Kidney (tissue), 14 donors: ENCODE measurements around the gene CPNE2. TPM values are rescaled to one million over a fixed set of nuclear protein-coding genes. Genes with fewer than 3 reads are reported as not detected.
"Not testable (repeated sequence)": the region's sequence is repeated elsewhere in the genome, so short reads cannot be mapped to it uniquely, and the experiment has no call there.

Experiments used
- DNase-seq, 5 donors: peaks; one replicate each; pipeline ENCODE4 v3.0.0-alpha.2; 2013 to 2020
- FAIRE-seq: peaks from 2 replicates; lab custom pipeline; 2012; peaks lifted over from hg19 to GRCh38; lab: Jason Lieb, UNC
- H3K27ac ChIP-seq, 2 donors: one replicate each; pipeline ENCODE4 v1.7.0; 2013; ENCODE audit warnings: low read depth in 2 of 2, low read length in 2 of 2, inconsistent platforms in 1 of 2
- H3K27me3 ChIP-seq: one replicate; pipeline ENCODE4 v1.7.1; 2013; ENCODE audit warnings: low read length, inconsistent platforms; ENCODE audit not compliant: control insufficient read depth, insufficient read depth
- H3K36me3 ChIP-seq, 3 donors: one replicate each; pipeline versions ENCODE4 v1.7.0 to v1.7.1; 2013; ENCODE audit warnings: low read length in 3 of 3, control low read depth in 1 of 3, inconsistent platforms in 1 of 3; ENCODE audit not compliant: insufficient read depth in 3 of 3, control insufficient read depth in 2 of 3
- H3K4me1 ChIP-seq, 3 donors: one replicate each; pipeline versions ENCODE4 v1.7.0 to v1.7.1; 2013; ENCODE audit warnings: low read length in 3 of 3, inconsistent platforms in 1 of 3, low read depth in 1 of 3; ENCODE audit not compliant: control insufficient read depth in 2 of 3, insufficient read depth in 2 of 3
- H3K4me3 ChIP-seq, 3 donors: one replicate each; pipeline versions ENCODE4 v1.7.0 to v1.8.1; 2013; ENCODE audit warnings: low read length in 3 of 3, control low read depth in 1 of 3, inconsistent platforms in 1 of 3
- H3K9ac ChIP-seq, 3 donors: one replicate each; pipeline versions ENCODE4 v1.7.0 to v1.7.1; 2013; ENCODE audit warnings: low read length in 3 of 3, control low read depth in 1 of 3, inconsistent platforms in 1 of 3
- H3K9me3 ChIP-seq, 3 donors: one replicate each; pipeline versions ENCODE4 v1.7.0 to v1.7.1; 2013; ENCODE audit warnings: low read length in 3 of 3, control low read depth in 1 of 3, inconsistent platforms in 1 of 3; ENCODE audit not compliant: control insufficient read depth in 2 of 3, insufficient read depth in 1 of 3
- CTCF ChIP-seq: IDR thresholded peaks from 3 replicates; pipeline ENCODE4 v1.5.1; 2012; ENCODE audit warnings: mild to moderate bottlenecking, moderate library complexity, borderline replicate concordance; ENCODE audit not compliant: insufficient read depth; ENCODE audit errors: extremely low read depth
- intact Hi-C: fragments of 100-400 bp; cut with DNase I; formaldehyde crosslinking; loops from one replicate; pipeline ENCODE4 v1.11.1; 2022
- polyA plus RNA-seq: library from polyadenylated mRNA; stranded (reverse); fragments of 350-450 nt; fragmentation: Illumina TruSeq; extraction: RNeasy Lipid Tissue Mini Kit (QIAGEN cat#74804); gene quantifications from one replicate; pipeline ENCODE4 v1.2.3, GENCODE V29; 2014; ENCODE audit warnings: low read depth, low replicate concordance; ENCODE audit not compliant: insufficient read depth
- total RNA-seq: library from RNA; stranded (reverse); fragmentation: NEBNext Ultra II Directional; extraction: Animal tissue kit (Norgen Biotek cat#: 25700); gene quantifications from one replicate; pipeline ENCODE4 v1.2.1, GENCODE V29; 2021
- donor health status: control.
- donor health status: control.
- donor health status: control.
- donor health status: control.
- donor health status: control.
- donor health status: DM: yes; HTN: yes; CAD: no.
- donor health status: Normal renal cell carcinoma (clear cell type).

The CPNE2 gene
- total and polyA plus RNA-seq, 2 donors from 2014 or later: 24.1 to 33.1 TPM

GRCh38 chr16:57185446-57185944, 93.1 kb downstream of the CPNE2 start:
- FAIRE-seq (no peak), DNase-seq (peak in 4 of 5 donors; percentile 56 to 83 (median 70))
- intact Hi-C loops: no loop called here
- Histone ChIP-seq H3K4me1 (peaks cover 0 to 19% (median 14%) of the 10 kb centered on the region in 3 donors), H3K9me3 (no peaks in the 10 kb centered on the region), H3K4me3 (peak overlapping the region; percentile 70 to 92 (median 85)), H3K27me3 (no peaks in the 10 kb centered on the region), H3K27ac (peak overlapping the region; percentile 80 to 92), H3K9ac (peak overlapping the region; percentile 4 to 89 (median 82)), H3K36me3 (no peaks in the 10 kb centered on the region)
- TF ChIP-seq CTCF: no peak

- Histone ChIP-seq H3K27ac (peak within 1 kb of the TSS; percentile 91 to 95), H3K4me3 (peak within 1 kb of the TSS; percentile 89 to 97 (median 91)), H3K9ac (peak within 1 kb of the TSS; percentile 80 to 93 (median 92)), H3K4me1 (peaks cover 0 to 19% (median 14%) of the 10 kb centered on the region in 3 donors), H3K9me3 (no peaks in the 10 kb centered on the region), H3K27me3 (no peaks in the 10 kb centered on the region), H3K36me3 (no peaks in the 10 kb centered on the region)
- intact Hi-C loops: no loop called here
- peak; percentile 99 for FAIRE-seq
- TF ChIP-seq CTCF: no peak
- DNase-seq: peak; percentile 99 to 100 (median 100)
These were observed 93.8 kb downstream of the CPNE2 start, which contains the start of the genes PSME3IP1 and RSPRY1 for GRCh38 chr16:57185945-57186871. Gene PSME3IP1, minus strand, starts transcription at chr16:57186039. Its CDS starts 12,185 bp downstream, at chr16:57173854. Gene RSPRY1, plus strand, starts transcription at chr16:57186329. Its CDS starts 18,330 bp downstream, at chr16:57204659.

- H3K36me3 ChIP-seq: no peaks in the 10 kb centered on the region
- peak overlapping the region; percentile 91 to 95 for H3K27ac ChIP-seq
- peak overlapping the region; percentile 89 to 97 (median 91) for H3K4me3 ChIP-seq
- peak overlapping the region; percentile 80 to 93 (median 92) for H3K9ac ChIP-seq
- FAIRE-seq: no peak
- peak in 4 of 5 donors; percentile 31 to 66 (median 62) for DNase-seq
- H3K4me1 ChIP-seq: peaks cover 0 to 19% (median 18%) of the 10 kb centered on the region in 3 donors
- no peaks in the 10 kb centered on the region for H3K27me3 ChIP-seq
- TF ChIP-seq CTCF: no peak
- intact Hi-C loops: no loop called here
- H3K9me3 ChIP-seq: no peaks in the 10 kb centered on the region
These were observed 94.8 kb downstream of the CPNE2 start for GRCh38 chr16:57186872-57187854.

GRCh38 chr16:57187902-57188710, 95.7 kb downstream of the CPNE2 start:
- H3K36me3 ChIP-seq, intact Hi-C loops, FAIRE-seq, H3K9me3 ChIP-seq, H3K27me3 ChIP-seq, DNase-seq: not testable (repeated sequence)
- H3K4me1 ChIP-seq: peaks cover 0 to 19% (median 18%) of the 10 kb centered on the region in 3 donors
- H3K4me3 ChIP-seq: peak overlapping the region; percentile 89 to 97 (median 91)
- H3K27ac ChIP-seq: peak overlapping the region in 1 of 2 donors; percentile 91
- peak overlapping the region; percentile 80 to 93 (median 92) for H3K9ac ChIP-seq
